Measurements from ENCODE around the gene PHACTR4.
"Not testable (repeated sequence)": the region's sequence is repeated elsewhere in the genome, so short reads cannot be mapped to it uniquely, and the experiment has no call there.

The PHACTR4 gene

DNA sequence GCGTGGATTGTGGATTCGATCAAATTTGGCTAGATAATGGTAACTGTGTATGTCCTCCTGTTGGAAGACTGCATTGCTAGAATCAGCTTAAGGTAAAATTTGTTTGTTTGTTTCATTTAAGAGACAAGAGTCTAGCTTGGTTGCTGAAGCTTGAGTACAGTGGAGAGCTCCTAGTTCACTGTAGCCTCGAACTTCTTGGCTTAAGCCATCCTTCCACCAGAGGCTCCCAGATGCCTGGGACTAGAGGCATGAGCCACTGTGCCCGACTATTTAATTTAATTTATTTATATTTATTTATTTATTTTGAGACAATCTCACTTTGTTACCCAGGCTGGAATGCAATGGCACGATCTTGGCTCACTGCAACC is 1.5 kb downstream of the PHACTR4 start:
- DNase-seq (ENCODE audit: low spot score): no peak

DNA sequence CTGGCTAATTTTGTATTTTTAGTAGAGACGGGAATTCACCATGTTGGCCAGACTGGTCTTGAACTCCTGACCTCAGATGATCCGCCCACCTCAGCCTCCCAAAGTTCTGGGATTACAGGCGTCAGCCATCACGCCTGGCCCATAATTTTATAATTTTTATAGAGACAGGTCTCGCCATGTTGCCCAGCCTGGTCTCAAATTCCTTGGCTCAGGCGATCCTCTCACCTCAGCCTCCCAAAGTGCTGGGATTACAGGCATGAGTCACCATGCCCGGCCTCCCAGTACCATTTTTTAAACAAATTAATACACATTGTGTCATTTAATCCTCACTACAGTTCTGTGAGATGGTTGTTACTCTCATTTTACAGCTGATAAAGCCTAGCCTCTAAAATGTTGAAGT is 3.9 kb downstream of the PHACTR4 start:
- DNase-seq (ENCODE audit: low spot score): peak; percentile 41

DNA sequence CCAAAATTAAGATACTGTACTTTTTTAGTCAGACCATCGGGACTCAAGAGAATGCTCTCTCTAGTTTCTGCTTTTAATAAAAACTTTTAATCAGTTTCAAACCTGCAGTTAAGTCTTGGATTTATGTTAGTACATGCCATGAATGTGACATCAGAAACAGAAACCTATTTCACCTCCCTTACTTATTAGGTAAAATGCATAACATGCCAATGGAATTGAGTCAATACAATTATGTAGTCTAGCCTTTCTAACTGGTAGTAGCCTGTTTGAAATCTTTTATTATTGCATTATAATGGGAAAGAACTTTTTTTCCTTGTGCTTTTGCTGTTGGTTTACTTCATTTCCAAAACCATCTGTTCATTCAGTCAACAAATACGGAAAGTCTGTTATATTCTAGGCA is 4.8 kb downstream of the PHACTR4 start:
- peak; percentile 79 for DNase-seq (ENCODE audit: low spot score)

DNA sequence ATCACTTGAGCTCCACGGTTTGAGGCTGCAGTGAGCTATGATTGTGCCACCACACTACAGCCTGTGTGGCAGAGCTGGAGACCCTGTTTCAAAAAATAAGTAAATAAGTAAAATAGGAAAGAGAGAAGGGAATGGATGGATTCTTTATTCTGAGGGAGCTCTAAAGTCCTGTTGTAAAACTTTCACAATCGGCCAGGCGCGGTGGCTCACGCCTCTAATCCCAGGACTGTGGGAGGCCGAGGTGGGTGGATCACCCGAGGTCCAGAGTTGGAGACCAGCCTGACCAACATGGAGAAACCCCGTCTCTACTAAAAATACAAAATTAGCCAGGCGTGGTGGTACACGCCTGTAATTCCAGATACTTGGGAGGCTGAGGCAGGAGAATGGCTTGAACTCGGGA is 6.1 kb downstream of the PHACTR4 start:
- not testable (repeated sequence) for DNase-seq (ENCODE audit: low spot score)

DNA sequence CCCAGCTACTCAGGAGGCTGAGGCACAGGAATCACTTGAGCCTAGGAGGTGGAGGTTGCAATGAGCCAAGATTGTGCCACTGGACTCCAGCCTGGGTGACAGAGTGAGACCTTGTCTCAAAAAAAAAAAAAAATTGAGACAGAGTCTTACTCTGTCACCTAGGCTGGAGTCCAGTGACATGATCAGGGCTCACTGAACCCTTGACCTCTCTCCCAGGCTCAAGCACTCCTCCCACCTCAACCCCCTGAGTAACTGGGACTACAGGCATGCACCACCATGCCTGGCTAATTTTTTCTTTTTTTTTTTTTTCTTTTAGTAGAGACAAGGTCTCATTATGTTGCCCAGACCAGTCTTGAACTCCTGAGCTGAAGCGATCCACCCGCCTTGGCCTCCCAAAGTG is 6.7 kb downstream of the PHACTR4 start:
- not testable (repeated sequence) for DNase-seq (ENCODE audit: low spot score)

DNA sequence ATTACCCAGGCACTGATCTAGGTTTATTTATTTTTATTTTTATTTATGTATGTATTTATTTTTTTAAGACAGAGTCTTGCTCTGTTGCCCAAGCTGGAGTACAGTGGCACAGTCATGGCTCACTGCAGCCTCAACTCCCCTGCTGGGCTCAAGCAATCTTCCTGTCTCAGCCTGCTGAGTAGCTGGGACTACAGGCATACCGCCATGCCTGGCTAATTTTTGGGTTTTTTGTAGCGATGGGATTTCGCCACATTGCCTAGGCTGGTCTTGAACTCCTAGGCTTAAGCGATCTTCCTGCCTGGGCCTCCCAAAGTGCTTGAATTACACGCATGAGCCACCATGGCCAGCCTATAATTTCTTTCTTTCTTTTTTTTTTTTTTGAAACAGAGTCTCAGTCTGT is 9.4 kb downstream of the PHACTR4 start:
- DNase-seq (ENCODE audit: low spot score): peak; percentile 44

DNA sequence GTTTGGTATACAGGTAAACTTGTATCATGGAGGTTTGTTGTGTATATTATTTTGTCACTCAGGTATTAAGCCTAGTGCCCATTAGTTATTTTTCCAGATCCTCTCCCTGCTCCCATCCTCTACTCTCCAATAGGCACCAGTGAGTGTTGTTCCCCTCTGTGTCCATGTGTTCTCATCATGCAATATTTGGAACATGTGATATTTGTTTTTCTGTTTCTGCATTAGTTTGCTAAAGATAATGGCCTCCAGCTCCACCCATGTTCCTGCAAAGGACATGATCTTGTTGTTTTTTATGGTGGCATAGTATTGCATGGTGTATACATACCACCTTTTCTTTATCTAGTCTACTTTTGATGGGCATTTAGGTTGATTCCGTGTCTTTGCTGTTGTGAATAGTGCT is 10.9 kb downstream of the PHACTR4 start:
- DNase-seq (ENCODE audit: low spot score): no peak

DNA sequence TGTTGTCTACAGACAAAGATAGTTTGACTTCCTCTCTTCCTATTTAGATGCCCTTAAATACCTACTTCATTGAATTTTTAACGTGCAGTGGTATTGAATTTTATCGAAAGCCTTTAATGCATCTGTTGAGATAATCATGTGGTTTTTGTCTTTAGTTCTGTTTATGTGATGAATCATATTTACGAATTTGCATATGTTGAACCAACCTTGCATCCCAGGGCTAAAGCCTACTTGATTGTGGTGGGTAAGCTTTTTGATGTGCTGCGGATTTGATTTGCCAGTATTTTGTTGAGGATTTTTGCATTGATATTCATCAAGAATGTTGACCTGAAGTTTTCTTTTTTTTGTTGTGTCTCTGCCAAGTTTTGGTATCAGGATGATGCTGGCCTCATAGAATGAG is 14.2 kb downstream of the PHACTR4 start:
- DNase-seq (ENCODE audit: low spot score): not testable (repeated sequence)

DNA sequence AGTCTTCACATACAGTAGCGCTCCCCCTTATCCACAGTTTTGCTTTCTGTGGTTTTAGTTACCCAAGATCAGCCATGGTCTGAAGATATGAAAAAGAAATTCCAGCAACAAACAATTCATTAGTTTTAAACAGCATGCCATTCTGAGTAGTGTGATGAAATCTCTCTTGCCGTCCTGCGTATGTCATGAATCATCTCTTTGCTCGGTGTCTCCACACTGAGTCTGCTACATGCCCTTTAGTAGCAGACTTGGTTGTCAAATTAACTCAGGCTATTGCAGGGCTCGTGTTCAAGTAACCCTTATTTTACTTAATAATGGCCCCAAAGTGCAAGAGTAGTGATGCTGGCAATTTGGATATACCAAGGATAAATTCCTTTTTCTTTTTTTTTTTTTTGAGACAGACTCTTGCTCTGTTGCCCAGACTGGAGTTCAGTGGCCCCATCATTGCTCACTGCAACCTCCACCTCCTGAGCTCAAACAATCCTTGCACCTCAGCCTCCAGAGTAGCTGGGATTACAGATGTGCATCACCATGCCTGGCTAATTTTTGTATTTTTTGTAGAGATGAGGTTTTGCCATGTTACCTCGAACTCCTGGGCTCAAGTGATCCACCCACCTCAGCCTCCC is 22.6 kb downstream of the PHACTR4 start:
- DNase-seq (ENCODE audit: low spot score): peak; percentile 57

DNA sequence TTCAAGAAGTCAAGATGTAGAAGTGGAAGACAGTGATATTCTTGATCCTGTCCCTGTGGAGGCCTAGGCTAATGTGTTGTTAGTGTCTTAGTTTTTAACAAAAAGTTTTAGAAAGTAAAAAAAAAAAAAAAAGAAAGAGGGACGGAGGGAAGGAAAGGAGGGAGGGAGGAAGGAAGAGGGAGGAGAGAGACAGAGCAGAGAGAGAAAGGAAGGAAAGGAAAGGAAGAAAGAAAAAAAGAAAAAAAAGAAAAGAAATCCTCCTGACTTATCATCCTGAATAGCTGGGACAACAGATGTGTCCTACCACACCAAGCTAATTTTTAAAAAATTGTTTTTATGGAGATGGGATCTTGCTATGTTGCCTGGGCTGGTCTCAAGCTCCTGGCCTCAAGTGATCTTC is 24.6 kb downstream of the PHACTR4 start:
- no peak for DNase-seq (ENCODE audit: low spot score)

DNA sequence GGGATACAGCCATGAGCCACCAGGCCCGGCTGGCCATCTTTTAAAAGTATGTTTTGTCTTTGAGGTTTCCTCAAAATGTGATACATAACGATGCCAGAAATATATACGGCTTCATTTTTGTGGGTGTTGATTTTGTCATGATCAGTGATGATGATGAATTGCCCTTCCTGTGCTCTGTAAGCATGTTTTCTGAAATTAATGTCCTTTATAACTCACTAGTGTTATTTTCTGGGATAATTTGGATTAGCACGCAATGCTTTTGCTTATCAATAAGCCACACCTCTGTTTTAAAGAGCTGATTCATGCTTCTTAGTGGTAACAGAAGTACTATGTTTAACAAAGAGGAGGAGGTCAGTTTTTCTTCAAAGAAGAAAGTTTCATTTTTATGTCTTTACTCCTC is 25.6 kb downstream of the PHACTR4 start:
- DNase-seq (ENCODE audit: low spot score): no peak

DNA sequence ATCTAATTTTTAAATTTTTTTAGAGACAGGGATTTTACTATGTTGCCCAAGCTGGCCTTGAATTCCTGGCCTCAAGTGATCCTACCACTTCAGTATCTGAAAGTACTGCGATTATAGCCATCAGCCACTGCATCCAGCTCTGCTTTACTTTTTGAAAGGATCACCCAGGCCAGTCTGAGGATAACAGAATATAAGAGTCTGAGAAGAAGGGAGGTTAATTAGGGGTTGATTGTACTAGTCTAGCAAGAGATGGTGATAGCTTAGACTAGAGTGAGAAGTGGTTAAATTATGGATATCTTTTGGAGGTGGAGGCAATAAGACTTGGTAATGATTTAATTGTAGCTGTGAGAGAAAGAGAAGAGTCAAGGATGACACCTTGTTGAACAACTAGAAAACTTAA is 32.2 kb downstream of the PHACTR4 start:
- DNase-seq (ENCODE audit: low spot score): no peak

DNA sequence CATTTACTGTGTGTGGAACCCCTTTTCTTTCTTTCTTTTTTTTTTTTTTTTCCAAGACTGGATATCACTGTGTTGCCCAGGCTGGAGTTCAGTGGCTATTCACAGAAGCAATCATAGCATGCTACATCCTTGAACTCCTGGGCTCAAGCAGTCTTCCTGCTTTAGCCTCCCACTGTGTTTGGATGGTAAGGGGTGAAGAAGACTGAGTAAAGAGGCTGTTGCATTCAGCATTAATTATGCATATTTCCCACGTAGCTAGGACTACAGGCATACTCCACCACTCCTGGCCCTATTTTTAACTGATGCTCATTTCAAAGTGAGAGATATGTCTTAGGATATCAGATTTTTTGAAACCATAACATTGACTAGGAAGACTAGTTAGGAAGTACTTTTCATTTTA is 39.5 kb downstream of the PHACTR4 start:
- DNase-seq (ENCODE audit: low spot score): no peak

DNA sequence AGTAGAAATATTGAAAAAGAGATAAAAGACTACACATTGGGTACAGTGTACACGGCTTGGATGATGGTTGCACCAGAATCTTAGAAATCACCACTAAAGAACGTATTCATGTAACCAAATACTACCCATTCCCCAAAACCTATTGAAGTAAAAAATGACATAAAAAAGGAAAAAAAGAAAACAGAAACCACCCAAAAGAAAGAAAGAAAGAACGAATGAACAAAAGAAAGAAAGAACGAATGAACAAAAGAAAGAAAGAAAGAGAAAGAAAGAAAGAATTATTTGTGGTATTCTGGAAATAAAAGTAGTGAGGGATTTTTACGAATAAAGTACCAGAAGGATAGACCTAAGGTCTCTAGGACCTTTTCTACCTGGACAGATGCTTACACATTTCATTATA is 42.1 kb downstream of the PHACTR4 start:
- no peak for DNase-seq (ENCODE audit: low spot score)

DNA sequence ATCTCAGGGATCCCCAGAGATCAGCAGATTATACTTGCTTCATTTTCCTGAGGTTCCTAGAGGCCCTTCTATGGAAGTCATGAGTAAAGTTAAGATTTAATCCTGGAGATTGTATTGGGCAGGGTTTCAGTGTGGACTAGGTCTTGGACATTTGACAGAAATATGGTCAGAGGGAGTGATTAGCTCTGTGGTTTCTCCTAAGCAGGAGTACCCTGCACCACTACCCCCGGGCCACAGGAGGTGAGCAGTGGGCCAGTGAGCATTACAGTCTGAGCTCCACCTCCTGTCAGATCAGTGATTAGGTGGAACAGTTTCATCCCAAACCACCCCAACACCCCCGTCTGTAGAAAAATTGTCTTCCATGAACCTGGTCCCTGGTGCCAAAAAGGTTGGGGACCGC is 43.2 kb downstream of the PHACTR4 start:
- peak; percentile 37 for DNase-seq (ENCODE audit: low spot score)

DNA sequence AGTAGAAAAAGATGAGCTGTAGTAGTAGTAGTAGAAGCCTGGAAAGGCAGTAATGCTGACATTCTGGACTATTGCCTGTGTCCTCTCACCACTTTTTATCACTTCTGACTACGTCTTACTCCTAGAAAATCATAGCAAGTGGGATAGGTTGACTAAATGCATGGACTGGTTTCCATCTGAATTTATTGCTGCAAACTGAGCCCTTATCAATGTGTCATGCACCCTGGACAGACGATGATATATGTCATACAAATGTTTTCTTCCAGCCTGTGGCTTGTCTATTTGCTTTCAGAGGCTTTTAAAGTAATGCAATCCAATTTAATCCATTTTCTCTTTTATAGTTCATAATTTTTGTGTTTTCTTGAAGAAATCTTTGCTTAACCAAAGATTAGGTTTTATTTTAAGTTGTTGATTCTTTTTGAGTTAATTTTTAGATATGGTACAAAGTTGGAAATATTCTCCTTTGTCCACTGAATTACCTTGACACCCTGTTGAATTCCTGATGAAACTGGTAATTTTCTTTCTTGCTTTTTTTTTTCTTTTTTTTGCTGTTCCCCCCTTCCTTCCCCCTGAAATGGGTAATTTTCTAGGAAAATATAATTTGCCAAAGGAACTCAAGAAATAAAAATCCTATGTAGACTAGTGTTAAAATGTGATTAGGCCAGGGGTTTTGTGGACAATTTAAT is 47.1 kb downstream of the PHACTR4 start:
- DNase-seq (ENCODE audit: low spot score): peak; percentile 26

DNA sequence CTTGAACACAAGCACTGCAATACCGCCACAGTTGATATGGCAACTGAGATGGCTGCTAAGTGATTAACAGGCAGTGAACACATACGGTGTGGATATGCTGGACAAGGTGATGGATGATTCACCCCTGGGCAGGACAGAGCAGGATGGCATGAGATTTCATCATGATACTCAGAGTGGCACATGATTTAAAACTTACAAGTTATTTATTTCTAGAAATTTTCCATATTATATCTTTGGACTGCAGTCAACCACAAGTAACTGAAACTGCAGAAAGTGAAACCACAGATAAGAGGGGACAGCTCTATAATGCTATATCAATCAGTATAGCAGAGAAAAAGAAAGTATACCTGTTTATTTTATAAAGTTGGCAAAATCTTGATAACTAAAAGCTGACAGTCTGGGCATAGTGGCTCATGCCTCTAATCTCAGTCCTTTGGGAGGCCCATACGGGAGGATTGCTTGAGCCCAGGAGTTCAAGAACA is 47.9 kb downstream of the PHACTR4 start:
- peak; percentile 96 for DNase-seq (ENCODE audit: low spot score)

DNA sequence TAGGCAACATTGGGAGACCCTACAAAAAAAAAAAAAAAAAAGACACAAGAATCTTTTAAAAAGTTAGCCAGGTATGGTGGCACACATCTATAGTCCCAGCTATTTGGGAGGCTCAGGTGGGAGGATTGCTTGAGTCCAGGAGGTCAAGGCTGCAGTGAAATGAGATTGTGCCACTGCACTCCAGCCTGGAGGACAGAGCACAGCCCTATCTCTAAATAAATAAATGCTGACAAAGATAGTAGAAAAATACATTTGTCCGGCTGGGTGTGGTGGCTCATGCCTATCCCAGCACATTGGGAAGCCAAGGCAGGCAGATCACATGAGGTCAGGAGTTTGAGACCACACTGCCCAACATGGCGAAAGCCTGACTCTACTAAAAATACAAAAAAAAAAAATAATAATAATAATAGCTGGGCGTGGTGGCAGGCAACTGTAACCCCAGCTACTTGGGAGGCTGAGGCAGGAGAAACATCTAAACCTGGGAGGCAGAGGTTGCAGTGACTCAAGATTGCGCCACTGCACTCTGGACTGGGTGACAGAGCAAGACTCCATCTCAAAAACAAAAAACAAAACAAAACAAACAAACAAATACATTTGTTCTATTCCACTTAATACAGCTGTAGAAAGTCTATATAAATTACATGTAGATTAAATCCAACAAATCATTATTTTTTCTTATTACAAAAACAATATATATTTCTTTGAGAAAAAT is 48.5 kb downstream of the PHACTR4 start:
- DNase-seq (ENCODE audit: low spot score): no peak

DNA sequence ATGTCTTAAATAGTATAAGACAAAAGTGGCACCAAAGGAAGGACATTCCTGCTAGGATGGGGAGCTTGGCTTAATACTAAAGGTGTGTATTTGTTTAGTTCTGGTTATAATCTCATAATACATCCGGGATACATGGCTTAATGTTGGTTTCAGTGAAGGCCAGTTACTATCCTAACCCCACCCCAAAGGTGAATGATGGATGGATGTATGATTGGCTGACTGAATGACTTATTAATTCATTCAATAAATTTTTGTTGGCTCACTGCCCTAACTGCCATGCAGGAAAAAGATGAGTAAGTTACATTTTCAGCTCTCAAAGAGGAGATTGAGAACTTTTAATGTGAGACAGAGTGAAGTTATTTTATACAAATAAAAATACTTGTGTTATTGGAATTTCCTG is 52.2 kb downstream of the PHACTR4 start:
- peak; percentile 18 for DNase-seq (ENCODE audit: low spot score)

DNA sequence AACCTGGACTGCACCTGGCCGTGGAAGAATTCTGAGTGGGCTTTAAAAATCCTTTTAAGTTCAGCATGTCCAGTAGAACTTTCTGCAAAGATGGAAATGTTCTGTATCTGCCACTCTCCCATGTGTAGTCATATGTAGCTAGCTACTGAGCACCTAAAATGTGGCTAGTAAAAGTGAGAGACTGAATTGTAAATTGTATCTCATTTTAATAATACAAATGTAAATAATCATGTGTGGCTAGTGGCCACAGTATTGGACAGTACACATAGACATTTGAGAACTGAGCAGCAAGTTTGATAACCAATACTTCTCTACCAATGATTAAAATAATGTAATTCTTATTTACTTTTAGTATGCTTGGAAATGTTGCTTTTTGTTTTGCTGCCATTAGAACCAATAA is 57.3 kb downstream of the PHACTR4 start:
- no peak for DNase-seq (ENCODE audit: low spot score)

DNA sequence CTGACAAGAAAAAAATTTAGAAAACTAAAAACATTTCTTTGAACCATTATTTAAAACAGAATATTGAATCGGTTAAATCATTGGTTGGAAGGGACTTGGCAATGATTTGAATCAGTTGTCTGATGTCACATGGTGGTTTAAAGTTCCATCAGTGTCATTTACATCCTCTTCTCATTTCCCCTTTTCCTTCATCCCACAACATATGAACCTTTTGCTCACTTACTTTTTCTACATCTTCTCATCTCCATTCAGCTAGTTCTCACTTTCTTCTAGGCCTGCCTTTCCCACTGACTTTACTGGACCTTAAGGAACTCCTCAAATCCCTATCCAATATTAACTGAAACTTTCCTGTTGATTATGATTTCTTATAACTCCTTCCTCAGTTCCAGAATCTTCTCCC is 58.5 kb downstream of the PHACTR4 start:
- DNase-seq (ENCODE audit: low spot score): no peak

DNA sequence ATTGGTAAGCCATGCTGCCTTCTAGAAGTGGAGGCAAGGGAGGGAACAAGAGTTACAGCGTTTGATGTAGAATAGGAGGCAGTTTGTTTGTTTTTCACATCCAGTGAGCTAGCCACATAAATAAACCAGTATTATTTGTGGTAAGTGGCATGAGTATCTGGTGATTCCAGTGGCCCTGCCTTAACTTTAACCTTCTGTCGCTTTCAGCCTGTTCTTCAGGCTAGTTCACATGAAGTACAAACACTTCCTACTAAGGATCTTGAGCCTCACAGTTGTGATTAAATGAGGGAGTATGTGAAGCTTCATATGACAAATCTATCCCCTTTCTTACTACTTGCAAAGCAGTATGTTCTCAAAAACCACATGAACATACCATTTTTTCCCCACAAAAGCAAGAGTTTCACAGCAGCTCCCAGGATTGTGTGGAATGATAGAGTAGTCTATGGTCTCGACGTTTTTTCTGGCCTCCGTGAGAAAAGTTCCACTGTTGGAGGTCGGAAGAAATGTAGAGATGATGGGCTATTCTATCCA is 59.5 kb downstream of the PHACTR4 start:
- DNase-seq (ENCODE audit: low spot score): no peak

DNA sequence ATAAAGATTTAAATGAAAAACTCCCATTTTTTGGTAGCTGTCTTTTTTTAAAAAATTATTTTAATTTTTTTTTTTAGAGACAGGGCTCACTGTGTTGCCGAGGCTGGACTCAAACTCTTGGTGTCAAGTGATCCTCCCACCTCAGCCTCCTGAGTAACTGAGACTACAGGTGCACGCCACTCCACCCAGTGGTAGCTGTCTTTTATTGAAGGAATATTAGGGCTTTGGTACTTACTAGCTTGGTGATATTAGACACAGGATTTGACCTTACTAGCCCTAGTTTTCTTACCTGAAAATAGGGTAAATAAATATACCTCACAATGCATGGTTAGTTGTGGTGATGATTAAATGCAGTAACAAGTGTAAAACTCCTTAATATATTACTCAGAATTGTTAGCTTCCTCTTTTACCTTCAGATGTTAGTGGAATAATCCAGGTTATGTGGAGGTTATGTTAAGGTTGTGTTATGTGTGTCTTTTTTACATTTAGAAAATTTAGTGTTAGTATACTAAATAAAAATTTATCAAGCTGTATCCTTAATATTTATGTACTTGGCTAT is 66.8 kb downstream of the PHACTR4 start:
- no peak for DNase-seq (ENCODE audit: low spot score)

Data from kidney tubule cell (primary cell).